Measurements from ENCODE around the gene TPH2.

The TPH2 gene

GRCh38 chr12:71938728-71939385 is at the start of gene TPH2:
TPH2 (plus strand) TSS chr12:71938845; CDS start chr12:71938987, 142 bp downstream.
- TF ChIP-seq CTCF (IDR thresholded peaks at IDR 0.05; ENCODE audit: low read depth, low read length) = peak; percentile 71
- H3K4me3 ChIP-seq (ENCODE audit: low read depth, low read length) = no peak within 1 kb of the TSS

GRCh38 chr12:71890475-71890874 is 48.2 kb upstream of the TPH2 start:
- no peak overlapping the region for H3K4me3 ChIP-seq (ENCODE audit: low read depth, low read length)
- TF ChIP-seq CTCF (IDR thresholded peaks at IDR 0.05; ENCODE audit: low read depth, low read length) = no peak

- no peak for TF ChIP-seq CTCF (IDR thresholded peaks at IDR 0.05; ENCODE audit: low read depth, low read length)
- H3K4me3 ChIP-seq (ENCODE audit: low read depth, low read length) = no peak overlapping the region
These were observed 46.6 kb upstream of the TPH2 start for GRCh38 chr12:71892059-71892458.

- no peak overlapping the region for H3K4me3 ChIP-seq (ENCODE audit: low read depth, low read length)
- TF ChIP-seq CTCF (IDR thresholded peaks at IDR 0.05; ENCODE audit: low read depth, low read length) = no peak
These were observed 42.3 kb upstream of the TPH2 start for GRCh38 chr12:71896205-71896882.

- no peak overlapping the region for H3K4me3 ChIP-seq (ENCODE audit: low read depth, low read length)
- no peak for TF ChIP-seq CTCF (IDR thresholded peaks at IDR 0.05; ENCODE audit: low read depth, low read length)
These were observed 38.6 kb upstream of the TPH2 start for GRCh38 chr12:71900091-71900490.

GRCh38 chr12:71904629-71905028 is 34.0 kb upstream of the TPH2 start:
- TF ChIP-seq CTCF (IDR thresholded peaks at IDR 0.05; ENCODE audit: low read depth, low read length) = no peak
- no peak overlapping the region for H3K4me3 ChIP-seq (ENCODE audit: low read depth, low read length)

GRCh38 chr12:71935594-71935993 is 3.1 kb upstream of the TPH2 start:
- no peak for TF ChIP-seq CTCF (IDR thresholded peaks at IDR 0.05; ENCODE audit: low read depth, low read length)
- H3K4me3 ChIP-seq (ENCODE audit: low read depth, low read length) = no peak overlapping the region
